Epithelial cell of esophagus (primary cell): ENCODE measurements around the gene NGFR.

Experiments used
- DNase-seq: peaks from one replicate; pipeline ENCODE4 v3.0.0; 2010; ENCODE audit warnings: low read depth
- H3K4me3 ChIP-seq: 2 replicates; pipeline ENCODE4 v1.5.1; 2011; ENCODE audit warnings: mild to moderate bottlenecking, low read length, control low read depth
- TF ChIP-seq, protein P1 (sequence below): IDR thresholded peaks from 2 replicates; pipeline ENCODE4 v1.5.1; 2011; ENCODE audit warnings: low read depth, mild to moderate bottlenecking, low read length, control low read depth, inconsistent platforms; ENCODE audit not compliant: insufficient read depth; ENCODE audit errors: missing control alignments

Gene NGFR

GRCh38 chr17:49515196-49515770 is 20.2 kb downstream of the NGFR start:
- TF ChIP-seq, protein P1, sequence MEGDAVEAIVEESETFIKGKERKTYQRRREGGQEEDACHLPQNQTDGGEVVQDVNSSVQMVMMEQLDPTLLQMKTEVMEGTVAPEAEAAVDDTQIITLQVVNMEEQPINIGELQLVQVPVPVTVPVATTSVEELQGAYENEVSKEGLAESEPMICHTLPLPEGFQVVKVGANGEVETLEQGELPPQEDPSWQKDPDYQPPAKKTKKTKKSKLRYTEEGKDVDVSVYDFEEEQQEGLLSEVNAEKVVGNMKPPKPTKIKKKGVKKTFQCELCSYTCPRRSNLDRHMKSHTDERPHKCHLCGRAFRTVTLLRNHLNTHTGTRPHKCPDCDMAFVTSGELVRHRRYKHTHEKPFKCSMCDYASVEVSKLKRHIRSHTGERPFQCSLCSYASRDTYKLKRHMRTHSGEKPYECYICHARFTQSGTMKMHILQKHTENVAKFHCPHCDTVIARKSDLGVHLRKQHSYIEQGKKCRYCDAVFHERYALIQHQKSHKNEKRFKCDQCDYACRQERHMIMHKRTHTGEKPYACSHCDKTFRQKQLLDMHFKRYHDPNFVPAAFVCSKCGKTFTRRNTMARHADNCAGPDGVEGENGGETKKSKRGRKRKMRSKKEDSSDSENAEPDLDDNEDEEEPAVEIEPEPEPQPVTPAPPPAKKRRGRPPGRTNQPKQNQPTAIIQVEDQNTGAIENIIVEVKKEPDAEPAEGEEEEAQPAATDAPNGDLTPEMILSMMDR = no peak
- no peak overlapping the region for H3K4me3 ChIP-seq
- DNase-seq = peak; percentile 61

- TF ChIP-seq, protein P1 = no peak
- DNase-seq = no peak
- H3K4me3 ChIP-seq = no peak overlapping the region
Observed at GRCh38 chr17:49516180-49516579, 21.1 kb downstream of the NGFR start.

- TF ChIP-seq, protein P1 = no peak
- no peak for DNase-seq
- no peak overlapping the region for H3K4me3 ChIP-seq
Observed at GRCh38 chr17:49518346-49519078, 23.4 kb downstream of the NGFR start.

DNA sequence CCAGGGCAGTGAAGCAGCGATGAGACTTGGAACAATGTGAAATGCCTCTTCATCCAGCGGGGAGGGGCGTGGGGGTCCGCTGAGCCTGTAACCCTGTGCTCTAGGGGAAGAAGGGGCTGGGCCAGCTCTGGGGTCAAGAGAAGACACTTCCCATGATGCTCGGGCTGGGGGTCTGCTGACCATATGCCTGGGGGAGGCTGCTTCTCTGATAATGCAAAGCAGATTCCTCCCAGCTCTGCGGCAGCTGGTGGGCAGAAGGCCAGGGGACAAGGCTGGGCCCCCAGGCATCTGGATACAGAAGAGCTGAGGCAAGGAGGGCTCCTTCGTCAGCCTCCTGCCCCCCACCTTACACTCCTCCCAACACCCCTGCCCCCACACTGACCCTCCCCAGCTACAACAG is 24.7 kb downstream of the NGFR start:
- TF ChIP-seq, protein P1 = no peak
- no peak overlapping the region for H3K4me3 ChIP-seq
- no peak for DNase-seq

- no peak overlapping the region for H3K4me3 ChIP-seq
- DNase-seq = no peak
- TF ChIP-seq, protein P1 = no peak
Observed at GRCh38 chr17:49520386-49521087, 25.4 kb downstream of the NGFR start.

DNA sequence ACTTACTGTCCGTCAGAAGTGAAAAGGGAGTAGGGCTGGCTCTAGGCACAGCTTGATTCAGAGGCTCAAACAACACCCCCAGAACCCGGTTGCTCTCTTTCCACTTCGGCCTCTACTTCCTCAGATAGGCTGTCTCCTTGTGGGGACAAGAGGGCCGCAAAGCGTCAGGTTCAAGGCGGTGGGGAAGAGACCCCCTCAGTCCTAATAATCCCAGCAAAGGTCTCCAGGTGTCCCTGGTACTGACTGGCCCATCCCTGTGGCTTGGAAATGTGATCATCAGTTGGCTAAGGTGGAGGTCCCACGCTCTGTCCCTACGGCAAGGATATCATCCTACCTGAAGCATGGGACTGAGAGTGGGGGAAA is 26.0 kb downstream of the NGFR start:
- TF ChIP-seq, protein P1 = no peak
- no peak for DNase-seq
- no peak overlapping the region for H3K4me3 ChIP-seq
